Gastroesophageal sphincter (tissue), 4 donors: ENCODE results near the gene PDZD7. TPM values are rescaled to one million over a fixed set of nuclear protein-coding genes. Genes with fewer than 3 reads are reported as not detected.

ENCODE experiments used
- ATAC-seq: fragments of 150-250 bp; one replicate; pipeline ENCODE4 v1.9.1; 2016; ENCODE audit warnings: mild to moderate bottlenecking, moderate library complexity
- H3K27ac ChIP-seq, 4 donors: fragments of 200-600 bp; sonication (generic) in 3 of 4; 1 replicate in 3 of 4; 2 replicates in 1 of 4; pipeline ENCODE4 v1.5.1; 2016 to 2019
- H3K27me3 ChIP-seq: fragments of 200-600 bp; sonication (generic); one replicate; pipeline ENCODE4 v1.5.1; 2019
- H3K36me3 ChIP-seq, 2 donors: fragments of 200-600 bp; sonication (generic); one replicate each; pipeline ENCODE4 v1.5.1; 2019; ENCODE audit warnings: control low read depth in 1 of 2
- H3K4me1 ChIP-seq, 3 donors: fragments of 200-600 bp; sonication (generic); 1 replicate in 2 of 3; 2 replicates in 1 of 3; pipeline ENCODE4 v1.5.1; 2016 to 2019; ENCODE audit warnings: control low read depth in 2 of 3
- H3K4me3 ChIP-seq, 2 donors: fragments of 200-600 bp; sonication (generic); one replicate each; pipeline ENCODE4 v1.5.1; 2019; ENCODE audit warnings: mild to moderate bottlenecking in 1 of 2, moderate library complexity in 1 of 2
- H3K9me3 ChIP-seq, 3 donors: fragments of 200-600 bp; sonication (generic); one replicate each; pipeline ENCODE4 v1.5.1; 2017 to 2019; ENCODE audit warnings: control low read depth in 2 of 3
- CTCF ChIP-seq, 4 experiments: fragments of 200-600 bp in 2 of 4; fragments of 450-650 bp in 2 of 4; sonication (generic) in 1 of 4; IDR thresholded peaks; one replicate each; pipeline ENCODE4 v1.5.1; 2017 to 2019; ENCODE audit warnings: antibody characterized with exemption in 4 of 4, mild to moderate bottlenecking in 2 of 4, moderate library complexity in 2 of 4
- EP300 ChIP-seq: sonication (generic); formaldehyde crosslinking; IDR thresholded peaks from one replicate; pipeline ENCODE4 v1.6.1; 2017; ENCODE audit warnings: antibody characterized with exemption, mild to moderate bottlenecking
- POLR2A ChIP-seq, 2 donors: fragments of 450-650 bp; IDR thresholded peaks; one replicate each; pipeline ENCODE4 v1.6.1; 2017; ENCODE audit warnings: antibody characterized with exemption in 2 of 2, mild to moderate bottlenecking in 2 of 2, moderate library complexity in 1 of 2
- POLR2AphosphoS5 ChIP-seq: sonication (generic); formaldehyde crosslinking; IDR thresholded peaks from one replicate; pipeline ENCODE4 v1.6.1; 2017; ENCODE audit warnings: antibody characterized with exemption
- WGBS, 2 donors: methylation state at CpG; one replicate each; pipeline ENCODE4 v1.1.5; 2018; ENCODE audit warnings: low coverage in 1 of 2; 5-methylcytosine and 5-hydroxymethylcytosine counted together
- total RNA-seq, 4 donors: library from RNA; depleted of rRNA; stranded (reverse); fragments of >200 nt; gene quantifications; one replicate each; pipeline ENCODE4 v1.1.0, GENCODE V29; 2016

Gene PDZD7
- total RNA-seq, 4 donors from 2014 or later: 0.31 to 0.54 (median 0.39) TPM; not detected in 1

GRCh38 chr10:100981178-100981772, 49.7 kb downstream of the PDZD7 start:
- H3K36me3 ChIP-seq: peaks cover 0 to 89% of the 10 kb centered on the region in 2 donors
- no peak for TF ChIP-seq CTCF (IDR thresholded peaks at IDR 0.05)
- no peak for TF ChIP-seq EP300
- ATAC-seq: no peak
- H3K4me3 ChIP-seq: no peak overlapping the region
- H3K9me3 ChIP-seq: no peaks in the 10 kb centered on the region
- 78 to 81% methylated on average over 4 of the region's 5 CpGs for WGBS, 2 donors
- no peak overlapping the region for H3K27ac ChIP-seq
- H3K4me1 ChIP-seq: peaks cover 0 to 11% (median 2%) of the 10 kb centered on the region in 3 donors
- no peaks in the 10 kb centered on the region for H3K27me3 ChIP-seq

GRCh38 chr10:100980711-100981110, 50.2 kb downstream of the PDZD7 start:
- no peaks in the 10 kb centered on the region for H3K9me3 ChIP-seq
- WGBS, 2 donors: 90 to 100% methylated on average over 1 to 2 of the region's 7 CpGs
- H3K27ac ChIP-seq: no peak overlapping the region
- no peak overlapping the region for H3K4me3 ChIP-seq
- H3K27me3 ChIP-seq: no peaks in the 10 kb centered on the region
- ATAC-seq: no peak
- H3K36me3 ChIP-seq: peaks cover 0 to 87% of the 10 kb centered on the region in 2 donors
- no peak for TF ChIP-seq CTCF (IDR thresholded peaks at IDR 0.05)
- TF ChIP-seq POLR2AphosphoS5: no peak
- TF ChIP-seq EP300: no peak
- TF ChIP-seq POLR2A (IDR thresholded peaks at IDR 0.05): no peak
- H3K4me1 ChIP-seq: peaks cover 0 to 5% (median 0%) of the 10 kb centered on the region in 3 donors

- H3K4me3 ChIP-seq: no peak overlapping the region
- no peak for TF ChIP-seq POLR2A (IDR thresholded peaks at IDR 0.05)
- no peak for TF ChIP-seq CTCF (IDR thresholded peaks at IDR 0.05)
- no peak for TF ChIP-seq EP300
- no peak for TF ChIP-seq POLR2AphosphoS5
- H3K27me3 ChIP-seq: no peaks in the 10 kb centered on the region
- no peak overlapping the region for H3K27ac ChIP-seq
- no peaks in the 10 kb centered on the region for H3K9me3 ChIP-seq
- no CpG with 5 or more reads among the region's 2 CpGs for WGBS, 2 donors
- ATAC-seq: no peak
- peaks cover 0 to 1% (median 0%) of the 10 kb centered on the region in 3 donors for H3K4me1 ChIP-seq
- H3K36me3 ChIP-seq: peaks cover 0 to 83% of the 10 kb centered on the region in 2 donors
Measured at GRCh38 chr10:100980311-100980710, 50.6 kb downstream of the PDZD7 start.

- 94 to 100% methylated on average over 4 to 7 of the region's 16 CpGs for WGBS, 2 donors
- no peak for ATAC-seq
- no peak overlapping the region for H3K27ac ChIP-seq
- no peaks in the 10 kb centered on the region for H3K27me3 ChIP-seq
- TF ChIP-seq EP300: no peak
- no peak for TF ChIP-seq POLR2A (IDR thresholded peaks at IDR 0.05)
- TF ChIP-seq CTCF (IDR thresholded peaks at IDR 0.05): no peak
- no peak for TF ChIP-seq POLR2AphosphoS5
- no peaks in the 10 kb centered on the region for H3K4me1 ChIP-seq
- H3K4me3 ChIP-seq: no peak overlapping the region
- peaks cover 0 to 79% of the 10 kb centered on the region in 2 donors for H3K36me3 ChIP-seq
- no peaks in the 10 kb centered on the region for H3K9me3 ChIP-seq
Measured at GRCh38 chr10:100979791-100980272, 51.1 kb downstream of the PDZD7 start.

- H3K9me3 ChIP-seq: no peaks in the 10 kb centered on the region
- ATAC-seq: no peak
- no peaks in the 10 kb centered on the region for H3K4me1 ChIP-seq
- 76% methylated on average over 6 of the region's 10 CpGs; no CpG with 5 or more reads in 1 of the 2 donors for WGBS, 2 donors
- no peaks in the 10 kb centered on the region for H3K27me3 ChIP-seq
- H3K36me3 ChIP-seq: peaks cover 0 to 70% of the 10 kb centered on the region in 2 donors
- TF ChIP-seq CTCF (IDR thresholded peaks at IDR 0.05) (no peak), POLR2A (IDR thresholded peaks at IDR 0.05) (no peak), POLR2AphosphoS5 (no peak), EP300 (no peak)
- no peak overlapping the region for H3K4me3 ChIP-seq
- H3K27ac ChIP-seq: no peak overlapping the region
Measured at GRCh38 chr10:100978901-100979195, 52.1 kb downstream of the PDZD7 start.
